GM19468 (cell line): Measurements from ENCODE around the gene PTPN14.
A peak's percentile ranks its signal among the peaks of the same experiment; 100 is the strongest.
"Not testable (repeated sequence)": the region's sequence is repeated elsewhere in the genome, so short reads cannot be mapped to it uniquely, and the experiment has no call there.

Experiments
- ATAC-seq: cut with Tn5 transposase; IDR thresholded peaks from one replicate; pipeline ENCODE4 v1.9.1; 2021; ENCODE audit warnings: mild to moderate bottlenecking, moderate library complexity, moderate number of reproducible peaks; ENCODE audit not compliant: unreplicated experiment; ENCODE audit errors: extremely low read depth

The PTPN14 gene

GRCh38 chr1:214551436-214552173 is at the start of gene PTPN14:
Gene PTPN14, minus strand, starts transcription at chr1:214551602. Its CDS starts 86,799 bp downstream, at chr1:214464803.
- ATAC-seq, result no peak

GRCh38 chr1:214593158-214593557 is 41.8 kb upstream of the PTPN14 start:
- ATAC-seq, result no peak

GRCh38 chr1:214591918-214592317 is 40.5 kb upstream of the PTPN14 start:
- ATAC-seq, result not testable (repeated sequence)

- ATAC-seq, result no peak
Measured at GRCh38 chr1:214590696-214591095, 39.3 kb upstream of the PTPN14 start.

GRCh38 chr1:214588963-214589597 is 37.7 kb upstream of the PTPN14 start:
- no peak for ATAC-seq

- ATAC-seq, result no peak
Measured at GRCh38 chr1:214587165-214587564, 35.8 kb upstream of the PTPN14 start.

GRCh38 chr1:214586621-214587020 is 35.2 kb upstream of the PTPN14 start:
- no peak for ATAC-seq

GRCh38 chr1:214584805-214585766 is 33.7 kb upstream of the PTPN14 start:
- peak; percentile 85 for ATAC-seq

- no peak for ATAC-seq
Measured at GRCh38 chr1:214583824-214584554, 32.6 kb upstream of the PTPN14 start.

GRCh38 chr1:214583113-214583512 is 31.7 kb upstream of the PTPN14 start:
- ATAC-seq, result no peak

GRCh38 chr1:214582289-214582891 is 31.0 kb upstream of the PTPN14 start:
- ATAC-seq, result no peak

- no peak for ATAC-seq
Measured at GRCh38 chr1:214581785-214582184, 30.4 kb upstream of the PTPN14 start.

GRCh38 chr1:214579183-214579582 is 27.8 kb upstream of the PTPN14 start:
- no peak for ATAC-seq

- ATAC-seq, result not testable (repeated sequence)
Measured at GRCh38 chr1:214576120-214576519, 24.7 kb upstream of the PTPN14 start.

GRCh38 chr1:214574598-214575411 is 23.4 kb upstream of the PTPN14 start:
- no peak for ATAC-seq

GRCh38 chr1:214573386-214574318 is 22.2 kb upstream of the PTPN14 start:
- no peak for ATAC-seq

GRCh38 chr1:214571281-214571680 is 19.9 kb upstream of the PTPN14 start:
- no peak for ATAC-seq

- ATAC-seq, result no peak
Measured at GRCh38 chr1:214570442-214570841, 19.0 kb upstream of the PTPN14 start.
